OCI-LY7 (cell line): ENCODE data around the gene MPDZ. TPM values are rescaled to one million over a fixed set of nuclear protein-coding genes. Genes with fewer than 3 reads are reported as not detected.

Experiments used
- BruUV-seq: library from RNA; stranded (reverse); fragments of 400-500 nt; replicated peaks from 2 replicates; lab custom pipeline; 2021; lab: Mats Ljungman, UMichigan
- CTCF ChIA-PET: fragments of 300-600 bp; sonication (Branson Sonifier 250); formaldehyde crosslinking; loops from one replicate; lab custom pipeline; 2022; ENCODE audit warnings: antibody characterized with exemption; ENCODE audit not compliant: unreplicated experiment; lab: Charles Lee
- POLR2A ChIA-PET: fragments of 300-600 bp; sonication (Branson Sonifier 250); formaldehyde crosslinking; loops from one replicate; lab custom pipeline; 2022; ENCODE audit warnings: antibody characterized with exemption; lab: Charles Lee
- DNase-seq: peaks from one replicate; pipeline ENCODE4 v3.0.0-alpha.2; 2015; ENCODE audit warnings: low spot score
- H2AFZ ChIP-seq: fragments of 200-600 bp; sonication (generic), shearing (Covaris generic); 2 replicates; pipeline ENCODE4 v1.6.1; 2014; ENCODE audit warnings: mild to moderate bottlenecking, antibody characterized with exemption, low read length, moderate library complexity
- H3K27ac ChIP-seq: fragments of 200-600 bp; sonication (generic); 2 replicates; pipeline ENCODE4 v1.5.1; 2014; ENCODE audit warnings: mixed run types, low read depth, mild to moderate bottlenecking, moderate library complexity, low read length, inconsistent platforms; ENCODE audit not compliant: poor library complexity, severe bottlenecking
- H3K36me3 ChIP-seq: fragments of 200-600 bp; sonication (generic); 2 replicates; pipeline ENCODE4 v1.6.1; 2014; ENCODE audit warnings: mild to moderate bottlenecking, antibody characterized with exemption, low read length, moderate library complexity, mixed read lengths; ENCODE audit not compliant: insufficient read depth
- H3K4me1 ChIP-seq: fragments of 200-600 bp; sonication (generic); 2 replicates; pipeline ENCODE4 v1.5.1; 2014; ENCODE audit warnings: mild to moderate bottlenecking, low read length; ENCODE audit not compliant: insufficient read depth, poor library complexity, severe bottlenecking
- H3K4me2 ChIP-seq: fragments of 200-600 bp; sonication (generic); 2 replicates; pipeline ENCODE4 v1.6.1; 2014; ENCODE audit warnings: mild to moderate bottlenecking, low read length
- H3K4me3 ChIP-seq: fragments of 200-600 bp; sonication (generic); 2 replicates; pipeline ENCODE4 v1.5.1; 2014; ENCODE audit warnings: mild to moderate bottlenecking, low read depth, low read length; ENCODE audit not compliant: poor library complexity, severe bottlenecking
- H3K79me2 ChIP-seq: fragments of 200-600 bp; sonication (generic); 2 replicates; pipeline ENCODE4 v1.6.1; 2016; ENCODE audit warnings: low read depth, mild to moderate bottlenecking, low read length, moderate library complexity, mixed read lengths; ENCODE audit not compliant: insufficient read depth
- H3K9me2 ChIP-seq: fragments of 200-600 bp; sonication (generic); 2 replicates; pipeline ENCODE4 v1.6.1; 2016; ENCODE audit warnings: mild to moderate bottlenecking, low read length, mixed read lengths; ENCODE audit not compliant: insufficient read depth
- H3K9me3 ChIP-seq: fragments of 200-600 bp; sonication (generic); 2 replicates; pipeline ENCODE4 v1.6.1; 2014; ENCODE audit warnings: mild to moderate bottlenecking, mixed run types, low read length, mixed read lengths
- H4K20me1 ChIP-seq: fragments of 200-600 bp; sonication (generic); 2 replicates; pipeline ENCODE4 v1.6.1; 2014; ENCODE audit warnings: mild to moderate bottlenecking, antibody characterized with exemption, low read length, moderate library complexity, mixed read lengths; ENCODE audit not compliant: insufficient read depth
- EZH2phosphoT487 ChIP-seq: fragments of 200-600 bp; sonication (generic); IDR thresholded peaks from 2 replicates; pipeline ENCODE4 v1.6.1; 2018; ENCODE audit warnings: low read depth, borderline replicate concordance, mild to moderate bottlenecking, mixed run types, antibody characterized with exemption, low read length, moderate library complexity, mixed read lengths
- intact Hi-C: fragments of 100-400 bp; cut with micrococcal nuclease; formaldehyde crosslinking; loops from one replicate; pipeline ENCODE4 v1.10.0; 2022; ENCODE audit not compliant: unreplicated experiment
- total RNA-seq, 2 experiments: library from RNA; depleted of rRNA in 1 of 2; stranded (reverse); fragments of >200 nt in 1 of 2; shearing (Covaris generic) in 1 of 2; gene quantifications; 2 replicates each; pipeline ENCODE4 v1.2.3, GENCODE V29; 2014 to 2022
- TF ChIP-seq, protein P1 (sequence below): fragments of 200-600 bp; sonication (generic); conservative IDR thresholded peaks from 2 replicates; pipeline ENCODE4 v1.5.1; 2014; ENCODE audit warnings: mild to moderate bottlenecking, antibody characterized with exemption, low read length, moderate library complexity, mixed read lengths

The MPDZ gene
- total RNA-seq, 2 experiments from 2014 or later = not detected

DNA sequence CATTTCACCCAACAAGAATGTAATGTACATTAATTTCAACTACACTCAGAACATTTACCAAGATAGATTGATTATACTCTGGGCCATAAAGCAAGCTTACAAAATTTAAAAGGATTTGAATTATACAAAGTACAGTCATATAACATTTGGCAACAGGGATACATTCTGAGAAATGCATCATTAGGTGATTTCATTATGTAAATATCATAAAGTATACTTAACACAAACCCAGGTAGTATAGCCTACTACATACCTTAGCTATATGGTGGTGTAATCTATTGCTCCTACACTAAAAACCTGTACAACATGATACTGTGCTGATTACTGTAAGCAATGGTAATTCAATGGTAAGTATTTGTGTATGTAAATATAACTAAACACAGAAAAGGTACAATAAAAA, 202.9 kb downstream of the MPDZ start:
- no peak for TF ChIP-seq EZH2phosphoT487
- TF ChIP-seq, protein P1, sequence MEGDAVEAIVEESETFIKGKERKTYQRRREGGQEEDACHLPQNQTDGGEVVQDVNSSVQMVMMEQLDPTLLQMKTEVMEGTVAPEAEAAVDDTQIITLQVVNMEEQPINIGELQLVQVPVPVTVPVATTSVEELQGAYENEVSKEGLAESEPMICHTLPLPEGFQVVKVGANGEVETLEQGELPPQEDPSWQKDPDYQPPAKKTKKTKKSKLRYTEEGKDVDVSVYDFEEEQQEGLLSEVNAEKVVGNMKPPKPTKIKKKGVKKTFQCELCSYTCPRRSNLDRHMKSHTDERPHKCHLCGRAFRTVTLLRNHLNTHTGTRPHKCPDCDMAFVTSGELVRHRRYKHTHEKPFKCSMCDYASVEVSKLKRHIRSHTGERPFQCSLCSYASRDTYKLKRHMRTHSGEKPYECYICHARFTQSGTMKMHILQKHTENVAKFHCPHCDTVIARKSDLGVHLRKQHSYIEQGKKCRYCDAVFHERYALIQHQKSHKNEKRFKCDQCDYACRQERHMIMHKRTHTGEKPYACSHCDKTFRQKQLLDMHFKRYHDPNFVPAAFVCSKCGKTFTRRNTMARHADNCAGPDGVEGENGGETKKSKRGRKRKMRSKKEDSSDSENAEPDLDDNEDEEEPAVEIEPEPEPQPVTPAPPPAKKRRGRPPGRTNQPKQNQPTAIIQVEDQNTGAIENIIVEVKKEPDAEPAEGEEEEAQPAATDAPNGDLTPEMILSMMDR = no peak
- Histone ChIP-seq H3K4me3 (no peak overlapping the region), H3K9me2 (no peaks in the 10 kb centered on the region), H3K79me2 (no peaks in the 10 kb centered on the region), H3K4me1 (no peaks in the 10 kb centered on the region), H4K20me1 (no peaks in the 10 kb centered on the region), H3K9me3 (no peaks in the 10 kb centered on the region), H2AFZ (no peak overlapping the region), H3K27ac (no peak overlapping the region), H3K36me3 (no peaks in the 10 kb centered on the region), H3K4me2 (no peak overlapping the region)
- ChIA-PET CTCF (no interaction called here), POLR2A (interaction anchor here (2.2 kb wide), 1 partner anchor 13 kb away, joined by 6 read pairs; no protein-coding TSS in a partner anchor)
- intact Hi-C loops = no loop called here
- no TSS peak for BruUV-seq
- no peak for DNase-seq

DNA sequence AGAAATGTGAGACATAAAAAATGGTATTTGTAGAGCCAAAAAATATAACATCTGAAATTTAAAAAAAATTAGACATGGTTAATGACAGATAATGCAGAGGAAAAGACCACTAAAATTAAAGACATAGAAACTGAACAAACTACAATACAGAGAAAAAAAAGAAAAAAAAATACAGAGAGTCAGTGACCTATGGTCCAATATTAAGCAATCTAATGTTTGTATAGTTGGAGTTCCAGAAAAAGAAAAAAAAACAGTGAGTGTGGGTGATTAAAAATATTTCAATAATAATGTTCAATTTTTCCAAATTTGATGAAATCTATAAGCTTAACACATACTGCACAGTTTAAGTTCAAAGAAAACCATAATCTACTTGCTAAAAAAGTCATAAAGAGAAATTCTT, 207.6 kb downstream of the MPDZ start:
- Histone ChIP-seq H3K9me2 (no peaks in the 10 kb centered on the region), H3K27ac (no peak overlapping the region), H2AFZ (no peak overlapping the region), H3K36me3 (no peaks in the 10 kb centered on the region), H3K9me3 (no peaks in the 10 kb centered on the region), H4K20me1 (no peaks in the 10 kb centered on the region), H3K4me2 (no peak overlapping the region), H3K4me1 (no peaks in the 10 kb centered on the region), H3K4me3 (no peak overlapping the region), H3K79me2 (no peaks in the 10 kb centered on the region)
- no TSS peak for BruUV-seq
- POLR2A ChIA-PET = no interaction called here
- DNase-seq = no peak
- CTCF ChIA-PET = no interaction called here
- TF ChIP-seq, protein P1 = no peak
- intact Hi-C loops = no loop called here

DNA sequence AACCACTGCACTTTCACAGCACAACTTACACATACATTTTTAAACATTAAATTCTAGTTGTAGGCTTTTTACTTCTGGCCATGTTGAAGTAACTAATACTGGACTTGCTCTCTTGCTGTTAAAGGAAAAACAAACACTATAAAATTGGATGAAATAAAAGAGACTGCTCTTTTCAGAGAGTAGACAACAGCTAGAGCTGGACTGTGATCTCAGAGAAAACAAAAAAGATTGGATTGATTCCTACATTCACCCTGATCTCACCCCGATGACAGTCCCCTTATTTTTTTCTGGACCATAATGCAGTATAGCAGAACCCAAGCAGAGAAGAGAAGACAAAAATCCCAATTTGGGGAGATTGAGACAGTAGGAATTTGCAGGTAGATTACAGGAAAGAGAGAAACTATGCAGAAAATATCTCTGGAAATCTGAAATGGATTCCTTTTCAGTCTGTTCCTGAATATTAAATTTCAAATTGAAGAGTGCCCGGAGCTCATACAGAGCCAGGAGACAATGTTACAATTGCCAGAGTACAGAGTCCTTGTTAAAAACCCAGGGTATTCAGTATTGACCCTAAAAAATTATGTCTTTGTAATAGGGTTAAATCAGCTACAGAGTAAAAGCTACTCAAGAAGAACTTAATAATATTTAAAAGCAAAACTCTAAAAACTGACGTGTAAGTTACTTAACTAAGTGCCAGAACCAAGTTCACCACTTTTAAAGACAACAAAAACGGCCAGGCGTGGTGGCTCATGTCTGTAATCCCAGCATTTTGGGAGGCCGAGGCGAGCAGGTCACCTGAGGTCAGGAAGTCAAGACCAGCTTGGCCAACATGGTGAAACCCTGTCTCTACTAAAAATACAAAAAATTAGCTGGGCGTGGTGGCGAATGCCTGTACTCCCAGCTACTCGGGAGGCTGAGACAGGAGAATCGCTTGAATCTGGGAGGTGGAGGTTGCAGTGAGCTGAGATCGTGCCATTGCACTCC, 208.6 kb downstream of the MPDZ start:
- TF ChIP-seq EZH2phosphoT487 = no peak
- TF ChIP-seq, protein P1 = no peak

More for the DNA sequence above, 208.6 kb downstream of the MPDZ start:
- Histone ChIP-seq H3K79me2 (no peaks in the 10 kb centered on the region), H2AFZ (no peak overlapping the region), H3K36me3 (no peaks in the 10 kb centered on the region), H3K4me2 (no peak overlapping the region), H4K20me1 (no peaks in the 10 kb centered on the region), H3K4me3 (no peak overlapping the region), H3K27ac (no peak overlapping the region), H3K4me1 (no peaks in the 10 kb centered on the region), H3K9me3 (no peaks in the 10 kb centered on the region), H3K9me2 (no peaks in the 10 kb centered on the region)
- CTCF ChIA-PET = no interaction called here
- intact Hi-C loops = no loop called here
- BruUV-seq = no TSS peak
- POLR2A ChIA-PET = interaction anchor here (0.7 kb wide), 1 partner anchor 401 kb away, joined by 3 read pairs; no protein-coding TSS in a partner anchor
- DNase-seq = no peak
